Measurements from ENCODE around the gene ALKBH1.
"Not testable (repeated sequence)": the region's sequence is repeated elsewhere in the genome, so short reads cannot be mapped to it uniquely, and the experiment has no call there.

ALKBH1 gene, protein sequence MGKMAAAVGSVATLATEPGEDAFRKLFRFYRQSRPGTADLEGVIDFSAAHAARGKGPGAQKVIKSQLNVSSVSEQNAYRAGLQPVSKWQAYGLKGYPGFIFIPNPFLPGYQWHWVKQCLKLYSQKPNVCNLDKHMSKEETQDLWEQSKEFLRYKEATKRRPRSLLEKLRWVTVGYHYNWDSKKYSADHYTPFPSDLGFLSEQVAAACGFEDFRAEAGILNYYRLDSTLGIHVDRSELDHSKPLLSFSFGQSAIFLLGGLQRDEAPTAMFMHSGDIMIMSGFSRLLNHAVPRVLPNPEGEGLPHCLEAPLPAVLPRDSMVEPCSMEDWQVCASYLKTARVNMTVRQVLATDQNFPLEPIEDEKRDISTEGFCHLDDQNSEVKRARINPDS

DNA sequence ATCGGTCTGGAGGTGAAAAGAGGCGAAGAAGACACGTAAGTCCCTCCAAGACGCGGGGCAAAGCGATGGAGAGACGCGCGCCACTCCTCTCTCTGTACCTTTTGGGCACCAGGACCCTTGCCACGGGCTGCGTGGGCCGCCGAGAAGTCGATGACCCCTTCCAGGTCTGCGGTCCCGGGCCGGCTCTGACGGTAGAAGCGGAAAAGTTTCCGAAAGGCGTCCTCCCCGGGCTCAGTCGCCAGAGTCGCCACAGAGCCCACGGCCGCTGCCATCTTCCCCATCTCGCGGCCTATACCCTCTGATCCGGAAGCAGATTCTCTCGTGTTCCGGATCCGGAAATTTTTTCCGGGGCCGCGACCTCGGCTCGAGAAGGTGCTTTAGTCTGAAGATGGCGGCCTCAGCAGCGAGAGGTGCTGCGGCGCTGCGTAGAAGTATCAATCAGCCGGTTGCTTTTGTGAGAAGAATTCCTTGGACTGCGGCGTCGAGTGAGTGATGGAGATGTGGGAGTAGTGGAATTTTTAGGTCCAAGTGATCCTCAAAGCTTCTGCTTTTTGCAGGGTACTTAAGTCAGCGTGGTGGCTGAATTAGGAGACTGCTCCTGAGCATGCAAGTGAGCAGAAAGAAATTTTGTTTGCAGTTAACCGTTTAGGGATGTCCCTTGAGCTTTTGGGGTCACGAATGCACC lies at the start of gene ALKBH1, which contains the start of gene SLIRP:
TSS of gene ALKBH1 (minus strand) at position 300 of the 685 bp plus-strand sequence. CDS start at position 281, 19 bp downstream.
TSS of gene SLIRP (plus strand) at position 380 of the 685 bp plus-strand sequence. CDS start at position 389, 9 bp downstream.
- peaks cover 13% of the 10 kb centered on the region for H3K36me3 Mint-ChIP-seq (ENCODE audit: low read depth)
- no peaks in the 10 kb centered on the region for H3K27me3 Mint-ChIP-seq (ENCODE audit: low read depth)
- peak within 1 kb of the TSS; percentile 94 for H3K27ac Mint-ChIP-seq
- H3K9me3 Mint-ChIP-seq: no peaks in the 10 kb centered on the region
- H3K4me3 Mint-ChIP-seq: peak within 1 kb of the TSS; percentile 98
- peaks cover 31% of the 10 kb centered on the region for H3K4me1 Mint-ChIP-seq (ENCODE audit: low read depth)

DNA sequence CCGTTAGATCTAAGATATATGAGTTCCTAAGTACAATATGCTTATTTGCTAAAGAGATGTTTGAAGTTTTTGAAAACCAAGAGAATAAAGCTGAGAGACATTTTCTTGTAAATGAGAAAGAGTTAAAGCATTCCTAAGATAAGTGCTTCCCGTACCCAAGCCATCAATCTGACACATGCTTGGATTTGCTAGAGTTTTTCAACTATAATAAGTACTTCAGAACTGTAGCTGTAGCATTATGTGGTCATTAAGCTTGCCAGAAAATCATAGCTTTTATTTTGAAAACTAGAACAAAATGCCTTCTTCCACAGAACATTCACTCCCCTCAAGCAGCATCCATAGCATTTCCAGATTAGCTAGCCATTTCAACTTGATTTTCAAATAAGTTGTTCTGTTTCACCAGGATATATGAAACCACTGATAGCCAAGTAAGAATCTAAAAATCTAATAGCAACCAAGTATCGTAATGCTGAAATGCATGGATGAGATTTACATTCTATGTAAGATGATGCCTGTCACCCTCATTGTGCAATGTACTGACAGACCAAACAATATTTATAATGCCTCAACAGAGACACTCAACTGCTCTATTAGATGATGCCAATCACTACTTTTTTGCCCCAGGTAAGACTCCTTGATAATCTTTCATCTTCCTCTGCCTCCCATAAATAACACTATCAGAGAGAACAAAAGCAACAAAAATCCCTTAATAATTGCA lies 45.1 kb upstream of the ALKBH1 start:
- Mint-ChIP-seq H3K36me3 (ENCODE audit: low read depth) (peaks cover 37% of the 10 kb centered on the region), H3K4me3 (no peak overlapping the region), H3K27ac (no peak overlapping the region), H3K27me3 (ENCODE audit: low read depth) (no peaks in the 10 kb centered on the region), H3K9me3 (no peaks in the 10 kb centered on the region), H3K4me1 (ENCODE audit: low read depth) (peaks cover 27% of the 10 kb centered on the region)

DNA sequence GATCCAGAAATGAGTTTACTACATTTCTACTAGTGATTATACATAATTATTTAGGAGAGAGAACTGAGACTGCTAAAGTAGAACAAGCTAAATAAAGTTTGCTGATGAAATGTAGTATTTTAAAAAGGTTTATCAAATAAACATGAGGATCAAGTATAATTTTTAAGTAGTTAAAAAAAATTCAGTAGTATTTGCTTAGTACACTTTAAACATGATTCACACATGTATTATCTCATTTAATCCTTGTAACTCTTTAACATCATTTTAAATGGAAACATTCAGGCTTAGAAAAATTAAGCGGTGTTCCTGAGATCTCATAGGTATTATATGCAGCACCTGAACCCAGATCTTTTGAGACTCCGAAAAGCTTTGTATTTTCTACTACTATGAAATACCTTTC lies 44.4 kb upstream of the ALKBH1 start:
- Mint-ChIP-seq H3K36me3 (ENCODE audit: low read depth) (peaks cover 32% of the 10 kb centered on the region), H3K9me3 (no peaks in the 10 kb centered on the region), H3K4me1 (ENCODE audit: low read depth) (peaks cover 22% of the 10 kb centered on the region), H3K27me3 (ENCODE audit: low read depth) (no peaks in the 10 kb centered on the region), H3K4me3 (no peak overlapping the region), H3K27ac (no peak overlapping the region)

DNA sequence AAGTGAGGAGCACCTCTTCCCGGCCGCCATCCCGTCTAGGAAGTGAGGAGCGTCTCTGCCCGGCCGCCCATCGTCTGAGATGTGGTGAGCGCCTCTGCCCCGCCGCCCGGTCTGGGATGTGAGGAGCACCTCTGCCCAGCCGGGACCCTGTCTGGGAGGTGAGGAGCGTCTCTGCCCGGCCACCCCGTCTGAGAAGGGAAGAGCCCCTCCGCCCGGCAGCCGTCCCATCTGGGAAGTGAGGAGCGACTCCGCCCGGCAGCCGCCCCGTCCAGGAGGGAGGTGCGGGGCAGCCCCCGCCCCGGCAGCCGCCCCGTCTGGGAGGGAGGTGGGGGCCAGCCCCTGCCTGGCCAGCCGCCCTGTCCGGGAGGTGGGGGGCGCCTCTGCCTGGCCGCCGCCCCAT lies 39.6 kb upstream of the ALKBH1 start:
- H3K4me1 Mint-ChIP-seq (ENCODE audit: low read depth); H3K27ac Mint-ChIP-seq; H3K9me3 Mint-ChIP-seq; H3K27me3 Mint-ChIP-seq (ENCODE audit: low read depth); H3K4me3 Mint-ChIP-seq: not testable (repeated sequence)
- peaks cover 36% of the 10 kb centered on the region for H3K36me3 Mint-ChIP-seq (ENCODE audit: low read depth)

DNA sequence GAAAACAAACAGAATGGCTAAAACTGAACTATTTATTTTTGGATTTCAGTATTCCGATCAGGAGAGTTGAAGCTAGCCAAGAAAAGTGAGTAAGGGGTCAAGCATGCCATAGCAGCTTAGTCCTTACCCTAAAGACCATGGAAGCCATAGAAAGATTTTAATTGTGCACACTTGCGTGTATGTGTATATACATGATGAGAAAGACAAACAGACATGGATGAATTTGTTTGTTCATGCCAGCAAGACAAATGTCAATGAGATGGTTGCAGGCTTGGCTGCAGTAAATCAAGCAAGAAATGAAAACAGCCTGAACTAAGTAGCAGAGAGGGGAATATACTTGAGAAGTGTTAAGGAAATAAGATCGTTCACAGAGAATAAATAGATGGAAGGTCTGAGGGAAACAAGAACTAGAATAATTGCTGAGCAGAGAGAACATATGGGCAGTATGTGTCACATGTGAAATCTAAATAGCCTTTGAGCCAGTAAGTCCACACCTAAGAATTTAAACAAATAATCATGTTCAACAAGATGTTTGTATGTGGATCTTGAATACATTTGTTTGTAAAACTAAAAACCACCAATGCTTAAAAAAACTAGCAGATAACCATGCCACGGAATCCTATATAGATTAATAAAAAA lies 38.4 kb upstream of the ALKBH1 start:
- H3K9me3 Mint-ChIP-seq: no peaks in the 10 kb centered on the region
- H3K4me3 Mint-ChIP-seq: no peak overlapping the region
- H3K36me3 Mint-ChIP-seq (ENCODE audit: low read depth): peaks cover 34% of the 10 kb centered on the region
- H3K27me3 Mint-ChIP-seq (ENCODE audit: low read depth): no peaks in the 10 kb centered on the region
- H3K4me1 Mint-ChIP-seq (ENCODE audit: low read depth): peaks cover 14% of the 10 kb centered on the region
- no peak overlapping the region for H3K27ac Mint-ChIP-seq

DNA sequence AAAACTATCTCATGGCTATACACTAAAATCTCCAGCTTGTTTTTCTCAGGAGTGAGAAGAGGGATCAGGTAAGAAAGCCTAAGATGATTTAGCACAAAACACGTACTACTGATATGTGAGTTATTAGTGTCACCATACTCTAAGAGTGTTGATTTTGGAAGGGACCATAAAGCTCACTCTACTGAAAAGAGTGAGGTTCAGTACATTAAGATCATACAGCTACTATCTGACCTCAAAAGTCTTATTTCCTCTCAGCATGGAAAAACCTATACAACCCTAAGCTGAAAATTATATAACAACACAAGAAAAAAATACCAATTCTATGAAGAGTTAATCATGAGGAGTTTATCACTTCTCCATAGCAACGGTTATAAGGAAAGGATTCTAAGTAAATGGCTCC lies 33.6 kb upstream of the ALKBH1 start:
- Mint-ChIP-seq H3K9me3 (no peaks in the 10 kb centered on the region), H3K4me3 (no peak overlapping the region), H3K27ac (no peak overlapping the region), H3K36me3 (ENCODE audit: low read depth) (peaks cover 32% of the 10 kb centered on the region), H3K4me1 (ENCODE audit: low read depth) (peaks cover 10% of the 10 kb centered on the region), H3K27me3 (ENCODE audit: low read depth) (no peaks in the 10 kb centered on the region)

DNA sequence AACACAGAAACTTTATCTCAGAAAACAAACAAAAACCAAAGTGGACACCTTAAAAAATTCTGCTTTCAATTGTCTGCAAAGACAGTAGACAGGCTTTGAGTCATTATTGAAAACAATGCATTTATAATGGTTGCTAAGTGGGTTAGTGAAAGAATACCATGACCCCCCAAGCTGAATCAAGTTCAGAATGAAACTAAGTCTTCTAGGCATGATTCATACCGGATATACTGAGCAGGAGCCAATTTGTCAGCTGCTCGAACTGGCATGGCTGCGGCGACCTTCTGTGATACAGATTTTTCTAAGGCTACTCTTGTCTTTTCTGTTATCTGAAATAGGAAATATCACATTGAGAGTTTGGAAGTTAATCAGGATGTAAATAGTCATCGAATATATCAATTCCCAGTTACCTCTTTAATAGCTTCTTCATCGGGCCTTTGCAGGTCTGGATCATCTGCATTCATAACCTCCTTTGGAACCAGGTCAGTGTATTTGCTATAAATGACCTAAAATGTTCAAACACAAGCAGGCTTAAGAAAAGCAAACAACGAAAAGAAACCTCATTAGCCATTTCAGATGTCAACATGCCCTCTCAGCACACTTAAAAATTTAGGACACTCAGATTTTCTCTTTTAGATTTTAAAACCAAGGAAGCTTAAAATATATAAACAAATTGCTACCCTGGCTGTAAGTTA lies 30.9 kb upstream of the ALKBH1 start:
- no peak overlapping the region for H3K4me3 Mint-ChIP-seq
- no peaks in the 10 kb centered on the region for H3K9me3 Mint-ChIP-seq
- peaks cover 8% of the 10 kb centered on the region for H3K4me1 Mint-ChIP-seq (ENCODE audit: low read depth)
- no peaks in the 10 kb centered on the region for H3K27me3 Mint-ChIP-seq (ENCODE audit: low read depth)
- peaks cover 34% of the 10 kb centered on the region for H3K36me3 Mint-ChIP-seq (ENCODE audit: low read depth)
- H3K27ac Mint-ChIP-seq: no peak overlapping the region

DNA sequence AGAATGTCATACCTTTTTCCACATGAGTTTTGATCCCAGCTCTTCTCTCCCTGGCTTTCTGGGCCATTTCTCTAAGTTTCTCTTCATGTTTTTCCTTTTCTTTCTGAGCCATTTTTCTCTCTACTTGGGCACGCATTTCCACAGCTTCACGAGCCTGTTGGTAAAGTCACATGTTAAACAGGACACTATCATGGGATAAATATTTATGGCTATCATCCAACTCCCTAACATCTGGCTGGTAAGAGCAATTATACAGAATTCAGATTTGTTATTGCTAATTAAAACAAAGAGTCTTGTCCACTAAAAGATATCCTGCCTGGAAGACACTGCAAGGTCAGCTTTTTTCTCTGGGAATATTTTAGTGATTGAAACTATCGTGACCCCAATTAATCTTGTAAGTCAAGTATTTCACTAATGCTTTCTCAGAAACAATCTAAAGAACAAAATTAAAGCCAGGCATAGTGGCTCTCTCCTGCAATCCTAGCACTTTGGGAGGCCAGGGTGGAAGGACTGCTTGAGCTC lies 23.2 kb upstream of the ALKBH1 start:
- no peaks in the 10 kb centered on the region for H3K27me3 Mint-ChIP-seq (ENCODE audit: low read depth)
- H3K4me3 Mint-ChIP-seq: no peak overlapping the region
- H3K36me3 Mint-ChIP-seq (ENCODE audit: low read depth): peaks cover 54% of the 10 kb centered on the region
- H3K4me1 Mint-ChIP-seq (ENCODE audit: low read depth): peaks cover 5% of the 10 kb centered on the region
- no peaks in the 10 kb centered on the region for H3K9me3 Mint-ChIP-seq
- no peak overlapping the region for H3K27ac Mint-ChIP-seq

DNA sequence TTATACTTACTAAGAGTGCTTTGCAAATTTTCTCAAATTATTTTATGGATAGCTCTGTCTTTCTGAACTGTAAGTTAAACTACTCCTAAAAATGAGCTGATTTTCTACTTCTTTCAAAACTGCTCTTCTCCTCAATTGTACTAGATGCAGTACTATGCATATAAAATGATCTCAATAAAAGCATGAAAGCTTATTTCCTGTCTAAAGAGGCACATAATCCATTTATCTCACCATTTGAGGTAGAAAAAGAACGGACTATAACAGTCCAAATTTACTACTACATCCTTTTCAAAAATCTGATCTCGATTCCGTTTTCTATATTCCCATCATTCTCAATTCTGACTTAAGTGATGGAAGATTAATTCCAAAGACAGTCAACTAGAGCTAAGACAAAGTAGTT lies 14.5 kb upstream of the ALKBH1 start:
- H3K27ac Mint-ChIP-seq: no peak overlapping the region

DNA sequence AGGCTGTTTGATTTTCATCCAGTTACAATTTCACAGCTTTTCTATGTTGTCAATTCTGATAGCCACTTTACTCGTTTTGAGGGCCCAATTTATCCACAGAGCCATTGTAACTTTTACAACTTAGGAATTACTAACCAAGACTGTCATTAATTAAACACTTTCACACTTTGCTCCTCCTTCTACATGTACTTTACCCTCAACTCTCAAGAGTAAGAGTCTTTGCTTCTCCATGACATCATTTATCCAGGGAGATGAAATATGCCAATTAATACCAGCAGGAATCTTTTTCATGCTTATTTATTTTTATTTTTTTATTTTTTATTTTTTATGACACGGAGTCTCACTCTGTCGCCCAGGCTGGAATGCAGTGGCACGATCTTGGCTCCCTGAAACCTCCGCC lies 13.6 kb upstream of the ALKBH1 start:
- H3K27me3 Mint-ChIP-seq (ENCODE audit: low read depth): no peaks in the 10 kb centered on the region
- no peaks in the 10 kb centered on the region for H3K9me3 Mint-ChIP-seq
- no peak overlapping the region for H3K4me3 Mint-ChIP-seq
- H3K36me3 Mint-ChIP-seq (ENCODE audit: low read depth): peaks cover 48% of the 10 kb centered on the region
- peaks cover 2% of the 10 kb centered on the region for H3K4me1 Mint-ChIP-seq (ENCODE audit: low read depth)
- H3K27ac Mint-ChIP-seq: no peak overlapping the region

More for the DNA sequence above, 14.5 kb upstream of the ALKBH1 start:
- Mint-ChIP-seq H3K27me3 (ENCODE audit: low read depth) (no peaks in the 10 kb centered on the region), H3K9me3 (no peaks in the 10 kb centered on the region), H3K4me1 (ENCODE audit: low read depth) (peaks cover 3% of the 10 kb centered on the region), H3K4me3 (no peak overlapping the region), H3K36me3 (ENCODE audit: low read depth) (peaks cover 50% of the 10 kb centered on the region)

DNA sequence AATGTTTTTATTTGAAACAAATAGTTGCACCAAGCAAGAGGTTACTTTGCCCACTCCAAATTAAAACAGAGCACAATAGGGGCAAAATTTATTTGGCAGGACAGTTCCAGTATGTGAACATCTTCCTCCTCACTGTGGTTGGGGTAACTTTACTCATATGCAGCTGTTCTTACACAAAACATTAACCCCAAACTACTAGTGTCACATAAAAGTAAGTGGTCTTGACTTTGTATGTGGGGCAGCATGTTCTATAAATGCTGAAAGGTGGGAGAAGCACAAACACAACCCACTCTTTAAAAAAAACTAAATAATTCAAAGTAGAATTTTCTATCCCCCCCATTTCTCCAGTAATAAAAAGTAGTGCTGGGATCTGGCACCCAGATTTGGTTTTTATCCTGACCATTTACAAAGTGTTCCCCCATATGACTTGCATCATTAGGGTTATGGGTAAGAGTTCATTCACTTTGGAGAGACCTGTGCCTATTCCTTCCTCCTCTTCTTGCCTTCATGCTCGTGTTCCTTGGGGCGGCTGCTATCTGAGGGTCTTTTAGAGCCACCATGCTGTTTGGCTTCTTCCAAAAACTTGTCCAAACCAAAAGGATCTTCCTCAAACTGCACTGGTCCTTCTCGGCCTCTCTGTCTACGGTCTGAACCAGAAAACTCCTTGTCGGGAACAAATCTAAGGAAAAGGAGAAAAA lies 9.9 kb upstream of the ALKBH1 start:
- H3K4me3 Mint-ChIP-seq: no peak overlapping the region
- H3K4me1 Mint-ChIP-seq (ENCODE audit: low read depth): peaks cover 10% of the 10 kb centered on the region
- H3K27me3 Mint-ChIP-seq (ENCODE audit: low read depth): no peaks in the 10 kb centered on the region
- H3K27ac Mint-ChIP-seq: no peak overlapping the region
- H3K9me3 Mint-ChIP-seq: no peaks in the 10 kb centered on the region
- H3K36me3 Mint-ChIP-seq (ENCODE audit: low read depth): peaks cover 44% of the 10 kb centered on the region

DNA sequence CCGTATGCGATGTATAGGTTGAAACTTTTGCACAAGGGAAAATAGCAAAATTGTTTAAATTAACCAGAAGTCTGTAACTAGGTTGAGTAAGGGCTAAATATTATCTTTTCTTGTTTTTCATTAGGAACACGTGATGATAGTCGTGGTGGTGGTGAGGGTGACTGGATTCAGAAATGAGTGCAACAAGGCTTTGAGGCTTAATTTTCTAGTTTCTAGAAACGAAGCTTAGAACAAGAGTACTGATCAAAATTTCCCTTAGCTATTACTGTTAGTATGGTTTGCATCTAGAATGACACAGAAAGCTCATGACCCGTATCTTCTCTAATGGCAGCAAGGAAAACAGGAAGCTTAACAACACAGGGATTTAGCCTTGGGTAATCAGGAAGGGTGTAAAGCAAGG lies 7.1 kb upstream of the ALKBH1 start:
- H3K4me1 Mint-ChIP-seq (ENCODE audit: low read depth): peaks cover 16% of the 10 kb centered on the region
- no peak overlapping the region for H3K4me3 Mint-ChIP-seq
- peak overlapping the region; percentile 52 for H3K27ac Mint-ChIP-seq
- peaks cover 32% of the 10 kb centered on the region for H3K36me3 Mint-ChIP-seq (ENCODE audit: low read depth)
- H3K9me3 Mint-ChIP-seq: no peaks in the 10 kb centered on the region
- no peaks in the 10 kb centered on the region for H3K27me3 Mint-ChIP-seq (ENCODE audit: low read depth)

DNA sequence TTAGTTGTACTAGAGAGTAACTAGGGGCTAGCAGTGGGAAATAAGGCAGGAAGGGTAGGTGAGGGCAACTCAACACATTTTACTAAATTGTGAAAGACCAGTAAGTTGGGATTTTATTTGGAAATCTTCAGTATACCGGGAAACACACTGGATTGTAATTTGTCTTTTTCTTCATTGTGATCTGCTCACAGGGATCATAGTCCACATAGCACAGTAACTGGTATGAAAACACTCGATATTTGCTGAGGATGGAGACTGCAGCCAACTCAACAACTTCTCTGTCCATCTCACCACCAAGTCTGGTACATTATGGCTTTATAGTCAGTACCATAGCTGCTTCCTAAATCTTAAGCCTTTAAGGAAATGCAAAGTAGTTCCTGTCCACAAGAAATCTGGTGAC lies 2.5 kb upstream of the ALKBH1 start:
- Mint-ChIP-seq H3K4me1 (ENCODE audit: low read depth) (peaks cover 38% of the 10 kb centered on the region), H3K36me3 (ENCODE audit: low read depth) (peaks cover 24% of the 10 kb centered on the region), H3K9me3 (no peaks in the 10 kb centered on the region), H3K4me3 (no peak overlapping the region), H3K27me3 (ENCODE audit: low read depth) (no peaks in the 10 kb centered on the region), H3K27ac (no peak overlapping the region)
